Measurements from ENCODE around the gene MED13.

GRCh38 chr17:62024866-62025265 is 40.2 kb downstream of the MED13 start:
- TF ChIP-seq CTCF (IDR thresholded peaks at IDR 0.05) (no peak), POLR2A (IDR thresholded peaks at IDR 0.05) (no peak), EP300 (IDR thresholded peaks at IDR 0.05) (no peak)
